ENCODE measurements around the gene QRICH1.
"Not testable (repeated sequence)": the region's sequence is repeated elsewhere in the genome, so short reads cannot be mapped to it uniquely, and the experiment has no call there.

Gene QRICH1

DNA sequence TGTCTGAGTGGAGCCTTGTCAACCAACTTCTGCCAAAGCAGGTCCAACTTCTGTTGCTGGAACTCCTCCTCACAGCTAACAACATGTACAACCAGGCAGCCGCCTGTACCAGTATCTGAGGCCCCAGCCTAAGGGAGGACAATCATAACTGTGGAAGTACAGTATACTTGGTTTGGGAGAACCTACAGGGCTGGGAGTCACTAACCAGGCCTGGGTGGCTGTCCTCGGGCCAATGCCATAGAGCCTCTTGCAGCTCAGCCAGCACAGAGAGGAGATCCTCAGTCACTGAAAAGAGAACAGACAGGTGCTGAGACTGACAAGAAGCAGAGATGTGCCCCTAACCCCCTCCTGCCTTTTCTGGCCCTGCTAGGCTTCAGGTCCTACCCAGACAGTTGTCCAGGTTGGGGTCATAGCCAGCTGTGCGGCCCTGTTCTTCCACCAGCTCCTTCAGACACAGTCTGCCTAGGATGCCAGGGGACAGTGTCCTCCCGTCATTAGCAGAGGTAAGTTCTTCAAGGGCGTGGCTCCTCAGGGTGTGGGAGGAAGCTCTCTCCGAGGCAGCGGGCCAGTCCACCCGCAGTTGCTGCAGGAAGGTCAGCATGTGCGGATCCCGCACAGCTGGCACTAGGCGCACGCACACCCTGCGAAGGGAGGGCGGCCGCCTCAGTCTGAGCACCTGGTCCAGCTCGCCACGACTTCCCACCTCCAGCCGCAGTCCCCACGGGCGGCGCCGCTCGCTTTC lies 76.5 kb downstream of the QRICH1 start:
- peak; percentile 28 for DNase-seq (ENCODE audit: low read depth)

DNA sequence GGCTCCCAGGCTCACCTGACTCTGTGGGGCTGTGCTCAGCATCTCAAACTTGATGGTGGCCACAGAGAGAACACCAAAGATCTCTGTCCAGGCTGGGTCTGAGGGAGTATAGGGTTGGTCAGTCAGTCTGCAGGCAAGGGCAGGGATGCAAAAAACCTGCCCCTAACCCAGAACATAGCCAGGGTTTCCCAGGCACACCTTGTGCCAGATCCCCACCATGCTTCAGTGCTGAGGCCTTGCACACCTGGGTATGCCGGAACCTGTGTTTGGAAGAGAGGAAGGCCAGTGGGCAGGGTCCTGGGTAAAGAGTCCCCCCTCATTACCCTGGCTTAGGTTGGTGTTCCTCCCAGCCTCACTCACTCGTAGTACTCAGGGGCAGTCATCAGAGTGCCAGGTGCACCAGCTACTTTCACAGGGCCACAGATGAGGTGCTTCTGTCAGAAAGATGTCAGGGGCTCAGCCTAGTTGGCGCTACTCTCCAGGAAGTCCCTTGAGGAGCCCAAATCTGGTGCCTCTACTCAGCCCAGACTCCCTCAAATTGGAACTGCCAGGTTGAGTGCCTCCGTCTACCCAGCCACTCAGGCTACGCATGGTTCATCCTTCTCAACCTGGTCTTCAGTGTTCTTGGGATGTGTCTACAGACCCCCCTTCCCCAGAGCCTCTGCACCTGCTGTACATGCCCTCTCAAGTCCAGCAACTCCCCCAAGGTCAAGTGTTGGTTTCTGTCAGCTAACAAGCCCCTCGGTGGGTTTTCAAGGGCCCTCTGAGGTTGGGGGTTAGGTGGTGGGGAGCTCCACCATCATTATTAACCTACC lies 77.2 kb downstream of the QRICH1 start:
- no peak for DNase-seq (ENCODE audit: low read depth)

- peak; percentile 57 for DNase-seq (ENCODE audit: low read depth)
Measured at GRCh38 chr3:49015765-49016164, 78.1 kb downstream of the QRICH1 start.

- DNase-seq (ENCODE audit: low read depth) = no peak
Measured at GRCh38 chr3:49015072-49015471, 78.8 kb downstream of the QRICH1 start.

DNA sequence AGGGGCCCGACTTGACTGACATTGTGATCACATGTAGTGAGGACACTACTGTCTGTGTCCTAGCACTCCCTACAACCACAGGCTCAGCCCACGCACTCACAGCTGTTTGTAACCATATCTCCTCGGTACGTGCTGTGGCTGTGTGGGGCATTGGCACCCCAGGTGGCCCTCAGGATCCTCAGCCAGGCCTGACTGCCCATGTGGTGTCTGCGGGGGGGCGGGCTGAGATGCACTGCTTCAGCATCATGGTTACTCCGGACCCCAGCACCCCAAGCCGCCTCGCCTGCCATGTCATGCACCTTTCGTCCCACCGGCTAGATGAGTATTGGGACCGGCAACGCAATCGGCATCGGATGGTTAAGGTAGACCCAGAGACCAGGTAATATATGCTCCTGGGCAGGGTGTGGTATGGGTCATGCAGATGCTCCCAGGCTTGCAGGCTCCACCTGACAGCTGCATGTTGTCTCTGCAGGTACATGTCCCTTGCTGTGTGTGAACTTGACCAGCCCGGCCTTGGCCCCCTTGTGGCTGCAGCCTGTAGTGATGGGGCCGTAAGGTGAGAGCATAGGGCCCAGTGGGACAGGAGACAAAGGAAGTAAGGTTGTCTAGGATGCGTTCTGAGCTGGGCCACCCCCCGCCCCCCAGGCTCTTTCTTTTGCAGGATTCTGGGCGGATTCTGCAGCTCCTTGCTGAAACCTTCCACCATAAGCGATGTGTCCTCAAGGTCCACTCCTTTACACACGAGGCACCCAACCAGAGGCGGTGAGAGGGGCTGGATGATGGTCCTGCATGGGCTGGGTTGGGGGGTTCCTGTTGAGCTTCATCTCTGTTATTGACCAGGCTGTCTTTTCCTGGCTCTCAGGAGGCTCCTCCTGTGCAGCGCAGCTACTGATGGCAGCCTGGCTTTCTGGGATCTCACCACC lies 79.9 kb downstream of the QRICH1 start:
- DNase-seq (ENCODE audit: low read depth) = peak; percentile 60

- DNase-seq (ENCODE audit: low read depth) = no peak
Measured at GRCh38 chr3:49013113-49013737, 80.6 kb downstream of the QRICH1 start.

DNA sequence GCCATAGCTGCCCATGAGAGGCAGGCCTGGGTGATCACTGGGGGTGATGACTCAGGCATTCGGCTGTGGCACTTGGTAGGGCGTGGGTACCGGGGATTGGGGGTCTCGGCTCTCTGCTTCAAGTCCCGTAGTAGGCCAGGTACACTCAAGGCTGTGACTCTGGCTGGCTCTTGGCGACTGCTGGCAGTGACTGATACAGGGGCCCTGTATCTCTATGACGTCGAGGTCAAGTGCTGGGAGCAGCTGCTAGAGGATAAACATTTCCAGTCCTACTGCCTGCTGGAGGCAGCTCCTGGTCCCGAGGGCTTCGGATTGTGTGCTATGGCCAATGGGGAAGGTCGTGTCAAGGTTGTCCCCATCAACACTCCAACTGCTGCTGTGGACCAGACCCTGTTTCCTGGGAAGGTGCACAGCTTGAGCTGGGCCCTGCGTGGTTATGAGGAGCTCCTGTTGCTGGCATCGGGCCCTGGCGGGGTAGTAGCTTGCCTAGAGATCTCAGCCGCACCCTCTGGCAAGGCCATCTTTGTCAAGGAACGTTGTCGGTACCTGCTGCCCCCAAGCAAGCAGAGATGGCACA lies 81.3 kb downstream of the QRICH1 start:
- DNase-seq (ENCODE audit: low read depth) = no peak

DNA sequence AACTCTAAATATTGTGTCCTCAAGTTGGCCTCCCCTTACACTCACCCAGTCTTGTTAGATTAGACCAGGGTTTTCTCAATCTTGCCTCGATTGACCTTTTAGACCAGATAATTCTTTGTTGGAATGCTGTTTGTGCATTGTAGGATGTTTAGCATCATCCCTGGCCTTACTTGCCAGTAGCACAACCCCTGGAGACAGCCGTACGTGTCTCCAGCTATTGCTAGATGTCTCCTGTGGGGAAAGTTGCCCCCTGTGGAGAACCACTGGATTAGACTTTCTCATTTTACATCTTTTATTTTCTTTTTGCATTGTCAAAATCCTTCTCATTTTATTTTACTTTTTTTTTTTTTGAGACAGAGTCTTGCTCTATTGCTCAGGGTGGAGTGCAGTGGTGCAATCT lies 84.5 kb downstream of the QRICH1 start:
- DNase-seq (ENCODE audit: low read depth) = no peak

DNA sequence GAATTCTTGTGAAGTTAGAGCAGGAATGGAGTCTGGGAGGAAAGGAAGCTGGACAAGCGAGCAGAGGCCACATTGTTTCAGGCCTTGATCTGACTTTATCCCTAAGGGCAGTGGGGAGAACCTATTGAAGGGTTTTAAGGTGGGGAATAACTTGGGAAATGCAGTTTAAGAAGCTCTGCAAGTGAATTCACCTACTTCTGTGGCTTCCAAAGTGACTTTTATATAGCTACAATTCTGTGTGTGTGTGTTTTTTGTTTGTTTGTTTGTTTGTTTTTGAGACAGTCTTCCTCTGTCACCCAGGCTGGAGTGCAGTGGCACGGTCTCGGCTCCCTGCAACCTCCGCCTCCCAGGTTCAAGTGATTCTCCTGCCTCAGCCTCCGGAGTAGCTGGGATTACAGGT lies 85.2 kb downstream of the QRICH1 start:
- DNase-seq (ENCODE audit: low read depth) = not testable (repeated sequence)

- peak; percentile 92 for DNase-seq (ENCODE audit: low read depth)
Measured at GRCh38 chr3:49007771-49008528, 85.9 kb downstream of the QRICH1 start.

DNA sequence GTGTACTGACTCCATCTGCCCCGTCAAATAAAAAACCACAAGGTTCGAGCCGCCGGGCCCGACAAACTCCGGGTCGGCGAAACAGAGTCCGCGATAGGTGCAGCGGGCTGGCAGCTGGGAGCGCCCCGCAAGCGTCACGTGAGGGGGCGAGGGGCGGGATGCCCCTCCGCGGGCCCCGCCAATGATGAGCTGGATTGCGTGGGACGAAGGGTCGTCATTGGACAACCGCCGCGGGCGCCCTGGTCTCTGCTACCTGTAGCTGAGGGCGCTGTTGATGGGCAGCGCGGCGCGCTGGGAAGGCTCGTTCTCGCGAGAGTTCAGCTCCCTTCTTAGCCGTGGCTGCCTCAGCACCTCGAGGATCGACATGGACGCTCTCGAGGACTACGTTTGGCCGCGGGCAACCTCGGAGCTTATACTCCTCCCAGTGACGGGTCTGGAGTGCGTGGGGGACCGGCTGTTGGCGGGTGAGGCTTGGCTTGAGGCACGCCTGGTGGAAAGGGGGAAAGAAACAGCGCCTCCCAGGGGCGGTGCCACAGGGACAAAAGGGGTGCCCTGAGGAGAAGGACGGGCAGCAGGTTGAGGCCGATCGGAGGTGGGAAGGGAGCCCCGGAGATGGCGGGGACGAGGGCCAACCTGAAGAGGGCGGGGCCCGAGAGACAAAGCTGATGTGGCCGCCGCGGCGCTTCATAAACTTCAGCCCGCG lies 86.7 kb downstream of the QRICH1 start, which contains the start of gene WDR6:
WDR6 (plus strand) TSS at position 324 of the 703 bp plus-strand sequence; CDS start at position 365, 41 bp downstream.
- DNase-seq (ENCODE audit: low read depth) = peak; percentile 98

GRCh38 chr3:49006408-49007067 lies 87.3 kb downstream of the QRICH1 start:
- DNase-seq (ENCODE audit: low read depth) = peak; percentile 55

DNA sequence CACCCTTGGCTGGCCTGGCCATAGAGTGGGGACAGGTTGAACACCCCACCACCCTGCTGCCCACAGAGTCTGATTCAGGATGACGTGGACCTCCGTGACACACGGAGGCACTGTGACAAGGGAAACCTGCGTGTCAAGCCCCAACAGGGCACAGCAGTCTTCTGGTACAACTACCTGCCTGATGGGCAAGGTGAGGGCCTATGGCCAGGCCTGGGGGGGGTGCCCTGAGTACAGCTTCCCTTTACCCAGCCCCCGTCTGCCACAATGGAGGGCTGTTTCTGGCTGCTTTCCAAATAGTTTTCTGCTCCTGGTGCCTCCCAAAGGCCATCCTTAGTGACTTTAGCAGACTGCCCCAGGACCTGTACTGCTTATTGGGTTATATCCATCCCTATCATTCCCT lies 87.9 kb downstream of the QRICH1 start:
- DNase-seq (ENCODE audit: low read depth) = no peak

DNA sequence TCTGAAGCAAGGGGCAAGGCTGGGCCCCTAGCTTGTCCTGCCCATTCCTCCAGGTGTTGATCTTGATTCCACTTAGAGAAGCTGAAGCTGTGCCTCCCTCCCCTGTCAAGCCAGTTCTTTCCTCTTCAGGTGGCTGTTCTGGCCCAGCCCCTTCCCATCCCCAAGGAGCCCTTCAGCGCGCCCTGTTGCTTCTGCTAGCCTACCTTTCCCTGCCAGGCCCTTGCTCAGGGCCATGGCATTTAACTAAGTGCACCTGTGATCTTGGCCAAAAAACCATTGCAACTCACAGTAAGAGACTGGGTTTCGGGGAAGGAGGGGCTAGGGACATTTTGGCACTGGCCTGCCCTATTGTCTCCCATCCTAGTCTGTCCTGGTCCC lies 88.6 kb downstream of the QRICH1 start:
- no peak for DNase-seq (ENCODE audit: low read depth)

DNA sequence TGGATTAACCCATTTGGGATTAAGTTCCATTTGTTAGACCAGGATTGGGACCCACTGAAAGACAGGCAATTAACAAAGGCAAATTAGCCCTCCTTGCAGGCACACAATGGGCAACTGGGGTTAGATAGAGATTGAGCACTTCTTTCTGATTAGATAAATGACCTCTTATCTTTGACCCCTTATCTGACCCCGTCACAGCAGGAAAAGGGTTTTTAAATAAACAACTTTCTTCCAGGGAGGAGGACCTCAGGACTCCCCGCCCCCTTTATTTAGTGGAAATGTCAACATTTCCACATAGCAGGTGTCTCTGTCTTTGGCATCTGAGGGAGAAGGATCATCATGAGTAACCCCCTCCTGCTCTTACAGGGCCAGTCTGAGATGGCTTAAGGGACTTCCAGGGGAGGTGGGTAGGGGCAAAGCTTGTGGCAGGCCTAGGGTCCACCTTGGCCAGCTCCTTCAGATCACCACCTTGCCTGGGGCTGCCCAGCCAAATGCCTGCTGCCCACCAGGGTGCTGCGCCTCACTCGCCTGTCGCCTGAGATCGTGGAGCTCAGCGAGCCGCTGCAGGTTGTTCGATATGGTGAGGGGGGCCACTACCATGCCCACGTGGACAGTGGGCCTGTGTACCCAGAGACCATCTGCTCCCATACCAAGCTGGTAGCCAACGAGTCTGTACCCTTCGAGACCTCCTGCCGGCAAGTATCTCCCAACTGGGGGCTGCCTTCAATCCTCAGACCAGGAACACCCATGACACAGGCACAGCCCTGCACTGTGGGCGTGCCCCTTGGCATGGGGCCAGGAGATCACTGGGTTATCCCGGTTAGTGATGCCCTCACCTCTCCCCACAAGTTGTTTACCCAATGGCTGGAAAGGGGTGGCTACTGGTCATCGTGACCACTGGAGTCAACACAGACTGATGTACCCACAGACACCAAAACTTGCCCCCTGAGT lies 89.2 kb downstream of the QRICH1 start:
- DNase-seq (ENCODE audit: low read depth) = no peak

- DNase-seq (ENCODE audit: low read depth) = no peak
Measured at GRCh38 chr3:49001155-49001554, 92.7 kb downstream of the QRICH1 start.

- DNase-seq (ENCODE audit: low read depth) = no peak
Measured at GRCh38 chr3:48999085-48999858, 94.6 kb downstream of the QRICH1 start.
